Astrocyte (in vitro differentiated cells and primary cell): Measurements from ENCODE around the gene GOLGA7B.

Experiments used
- CTCF ChIP-seq: IDR thresholded peaks from 2 replicates; pipeline ENCODE4 v1.5.1; 2011; ENCODE audit warnings: low read depth, mild to moderate bottlenecking, inconsistent platforms, low read length, moderate library complexity; ENCODE audit not compliant: insufficient read depth
- EZH2 ChIP-seq: IDR thresholded peaks from 2 replicates; pipeline ENCODE4 v1.6.1; 2012; ENCODE audit warnings: mild to moderate bottlenecking, low read length, inconsistent platforms; ENCODE audit not compliant: insufficient read depth

DNA sequence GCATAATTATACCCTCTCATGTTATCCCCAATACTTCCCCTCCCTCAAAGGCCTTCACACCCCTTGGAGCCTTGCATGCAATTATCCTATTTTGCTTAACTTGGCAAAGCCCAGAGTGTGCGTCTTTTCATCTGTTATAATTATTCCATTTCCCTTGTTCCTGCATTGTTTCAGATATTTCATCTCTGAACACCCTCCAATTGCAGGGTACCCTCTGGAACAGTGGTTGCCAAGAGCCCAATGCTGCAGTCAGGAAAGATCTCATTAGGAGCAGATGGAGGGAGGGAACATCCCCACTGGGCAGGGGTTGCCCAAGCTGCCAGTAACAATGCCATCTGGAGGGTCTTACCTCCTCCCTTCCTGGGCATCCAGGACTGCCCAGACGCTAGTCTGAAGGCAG, 18.4 kb upstream of the GOLGA7B start:
- TF ChIP-seq EZH2 (no peak), CTCF (no peak)
